Cerebellar nuclear complex (tissue), 1 donor: Measurements from ENCODE around the gene RTCB.
"Not testable (repeated sequence)": the region's sequence is repeated elsewhere in the genome, so short reads cannot be mapped to it uniquely, and the experiment has no call there.

Experiments
- DNase-seq, 2 experiments: peaks; one replicate each; lab custom pipeline; 2025; lab: John Stamatoyannopoulos, UW

Gene RTCB

DNA sequence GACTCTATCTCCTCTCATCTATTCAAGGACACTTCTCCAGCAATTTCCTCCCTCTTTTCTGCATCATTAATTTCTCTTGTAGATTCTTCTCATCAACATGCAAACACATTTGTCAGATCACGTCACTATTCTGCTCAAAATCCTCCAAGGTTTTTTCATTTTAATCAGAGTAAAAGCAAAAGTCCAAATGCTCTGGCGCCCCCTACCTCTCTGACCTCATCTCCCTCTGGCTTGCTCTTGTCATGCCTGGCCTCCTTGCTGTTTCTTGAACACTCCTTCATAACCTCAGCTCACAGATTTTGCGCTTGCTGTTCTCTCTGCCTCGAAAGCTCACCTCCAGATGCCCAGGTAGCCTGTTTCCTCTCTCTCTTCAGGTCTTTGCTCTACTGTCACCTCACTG, 22.4 kb downstream of the RTCB start:
- no peak for DNase-seq

DNA sequence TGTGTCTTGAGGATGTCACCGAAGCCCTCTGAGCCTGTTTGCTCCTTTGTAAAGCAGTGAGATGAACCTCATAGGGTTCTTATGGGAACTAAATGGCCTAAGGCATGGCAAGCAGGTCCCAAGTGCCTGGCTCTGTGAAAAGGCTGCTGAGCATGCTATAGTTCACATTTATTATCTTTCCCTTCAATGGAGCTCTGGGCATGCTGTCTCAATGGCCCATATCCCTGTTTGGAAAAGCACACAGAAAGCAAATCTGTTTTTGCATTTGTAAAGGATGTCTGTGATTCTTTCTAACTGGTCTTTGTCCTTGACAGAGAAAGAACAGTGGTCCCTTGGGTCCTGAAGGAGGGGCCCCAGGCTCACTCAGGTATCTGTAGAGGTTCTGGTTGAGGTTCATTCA, 26.4 kb downstream of the RTCB start:
- DNase-seq = no peak

DNA sequence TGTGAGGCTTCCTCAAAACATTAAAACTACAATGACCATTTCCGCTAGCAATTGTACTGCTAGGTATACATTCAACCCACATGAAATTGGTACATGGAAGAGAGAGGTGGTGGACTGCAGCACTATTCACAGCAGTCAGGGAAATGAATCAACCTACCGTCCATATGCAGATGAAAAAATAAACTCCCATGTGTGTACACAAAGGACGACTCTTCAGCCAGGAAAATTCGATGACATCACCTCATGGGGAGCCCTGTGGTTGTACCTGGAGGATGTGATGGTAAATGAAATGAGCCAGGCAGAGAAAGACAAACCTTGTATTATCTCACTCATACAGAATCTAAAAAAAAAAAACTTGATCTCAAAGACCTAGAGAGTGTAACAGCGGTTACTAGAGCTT, 31.1 kb downstream of the RTCB start:
- no peak for DNase-seq

DNA sequence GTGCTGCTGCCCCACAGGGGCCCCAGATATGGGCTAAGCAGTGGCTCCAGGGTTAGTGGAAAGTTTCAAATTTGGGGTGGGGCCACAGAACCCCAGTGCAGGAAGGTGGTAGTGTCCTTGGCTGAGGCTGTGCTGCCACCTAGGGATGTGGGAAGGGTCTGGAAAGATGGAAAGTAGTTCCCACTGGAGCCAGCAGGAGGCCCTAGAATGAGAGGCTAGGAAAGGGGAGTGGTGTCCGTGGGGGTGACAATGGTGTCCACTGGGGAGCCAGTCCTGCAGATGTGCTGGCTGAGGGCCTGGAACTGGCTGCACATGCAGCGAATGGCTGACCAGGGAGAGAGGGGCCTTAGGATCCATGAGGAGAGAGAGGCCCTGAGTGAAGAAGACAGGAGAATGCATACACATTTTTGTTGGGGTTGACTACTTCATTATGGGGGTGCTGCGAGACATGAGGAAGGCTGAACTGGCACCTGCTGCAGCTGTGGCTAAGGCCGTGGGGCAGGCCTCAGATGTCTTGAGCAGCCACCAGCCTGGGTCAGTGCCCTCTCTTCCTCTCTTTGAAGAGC, 33.3 kb downstream of the RTCB start:
- no peak for DNase-seq

DNA sequence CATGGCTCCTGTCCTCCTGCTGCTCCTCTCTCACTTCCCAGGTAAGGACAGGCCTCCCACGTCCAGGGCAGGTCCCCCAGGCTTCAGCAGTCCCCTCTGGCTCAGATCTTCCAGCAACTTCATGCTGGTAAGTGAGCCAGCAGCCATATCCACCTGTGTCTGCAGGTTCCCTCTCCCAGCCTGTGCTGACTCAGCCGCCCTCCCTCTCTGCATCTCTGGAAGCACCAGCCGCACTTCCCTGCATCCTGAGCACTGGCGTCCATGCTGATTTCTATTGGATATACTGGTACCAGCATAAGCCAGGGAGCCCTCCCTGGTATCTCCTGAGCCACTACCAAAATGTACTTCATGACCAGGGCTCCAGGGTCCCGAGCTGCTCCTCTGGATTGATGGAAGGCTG, 35.4 kb downstream of the RTCB start:
- no peak for DNase-seq

DNA sequence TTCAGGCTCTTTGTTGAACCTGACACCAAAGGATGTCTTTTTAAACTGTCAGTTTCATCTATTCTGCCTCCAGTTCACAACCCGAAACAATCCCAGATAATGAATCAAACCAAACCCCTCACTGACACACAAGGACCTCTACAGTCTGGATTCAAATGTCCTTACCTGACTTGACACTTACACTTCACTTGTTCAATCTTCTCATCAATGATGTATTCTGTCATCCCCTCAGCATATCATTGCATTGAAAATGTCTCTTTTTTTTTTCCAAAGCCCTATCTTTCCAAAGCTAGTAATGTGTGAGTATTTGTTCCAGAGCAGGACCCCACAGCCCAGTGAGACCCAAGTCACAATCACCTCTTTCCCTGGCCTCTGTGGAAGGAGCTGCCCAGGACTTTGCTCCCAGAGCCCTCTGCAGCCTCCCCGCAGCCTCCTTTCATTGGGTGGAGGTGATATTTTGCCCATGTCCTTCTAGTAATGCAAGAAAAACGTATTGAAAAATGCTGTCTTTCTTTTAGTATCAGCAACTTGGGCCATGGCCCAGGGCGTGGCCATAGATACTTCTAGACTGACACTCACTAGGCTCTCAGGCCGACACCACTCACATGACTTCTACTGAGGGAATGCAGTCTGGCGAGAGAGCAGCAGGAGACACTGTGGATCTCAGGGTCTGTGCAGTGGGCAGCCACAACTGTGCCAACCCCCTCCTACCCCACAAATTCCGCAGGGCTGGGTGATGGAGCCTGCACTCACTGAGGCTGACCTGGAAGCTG, 36.2 kb downstream of the RTCB start:
- no peak for DNase-seq

DNA sequence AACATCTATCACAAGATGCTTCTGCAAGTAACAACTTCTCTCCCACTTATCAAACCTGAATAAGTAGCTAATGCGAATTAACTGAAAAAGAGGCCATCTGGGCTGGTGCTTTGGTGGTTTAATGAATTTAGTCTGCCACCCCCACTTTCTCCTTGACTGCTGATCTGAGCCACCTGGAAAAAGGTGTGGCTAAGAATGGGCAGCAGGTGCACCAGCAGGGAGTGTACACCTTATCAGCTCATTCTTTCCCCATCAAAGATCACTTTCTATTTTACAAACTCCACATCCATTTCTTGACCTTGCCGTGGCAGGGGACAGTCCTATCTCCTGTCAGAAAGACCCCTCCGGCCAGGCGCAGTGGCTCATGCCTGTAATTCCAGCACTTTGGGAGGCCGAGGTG, 47.8 kb downstream of the RTCB start:
- no peak for DNase-seq

DNA sequence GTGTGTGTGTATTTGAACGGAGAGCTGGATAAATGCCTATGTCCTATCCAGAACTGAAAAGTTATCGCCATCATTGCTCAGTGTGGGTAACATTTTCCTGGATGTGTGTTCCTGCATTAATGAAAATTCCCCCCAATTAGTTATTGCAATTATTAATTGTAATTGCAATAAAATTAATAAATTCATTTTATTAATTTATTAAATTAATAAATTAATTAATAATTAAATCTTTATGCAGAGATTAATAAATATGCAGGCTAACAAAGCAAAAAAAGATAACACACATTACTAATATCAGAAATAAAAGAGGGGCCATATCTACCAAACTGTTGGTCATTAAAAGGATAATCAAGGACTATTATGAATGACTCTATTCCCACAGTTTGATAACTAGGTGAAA, 50.8 kb downstream of the RTCB start:
- no peak for DNase-seq

DNA sequence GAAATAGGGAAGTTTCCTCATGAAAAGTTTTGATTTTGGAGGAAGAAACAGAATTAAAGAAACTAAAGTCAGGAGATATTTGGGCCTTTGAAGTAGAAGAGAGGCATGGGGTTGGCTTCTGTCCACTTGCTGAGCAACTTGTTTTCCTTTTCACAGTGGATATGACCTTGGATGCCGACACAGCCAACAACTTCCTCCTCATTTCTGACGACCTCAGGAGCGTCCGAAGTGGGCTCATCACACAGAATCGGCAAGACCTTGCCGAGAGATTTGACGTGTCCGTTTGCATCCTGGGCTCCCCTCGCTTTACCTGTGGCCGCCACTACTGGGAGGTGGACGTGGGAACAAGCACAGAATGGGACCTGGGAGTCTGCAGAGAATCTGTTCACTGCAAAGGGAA, 52.0 kb downstream of the RTCB start:
- not testable (repeated sequence) for DNase-seq

DNA sequence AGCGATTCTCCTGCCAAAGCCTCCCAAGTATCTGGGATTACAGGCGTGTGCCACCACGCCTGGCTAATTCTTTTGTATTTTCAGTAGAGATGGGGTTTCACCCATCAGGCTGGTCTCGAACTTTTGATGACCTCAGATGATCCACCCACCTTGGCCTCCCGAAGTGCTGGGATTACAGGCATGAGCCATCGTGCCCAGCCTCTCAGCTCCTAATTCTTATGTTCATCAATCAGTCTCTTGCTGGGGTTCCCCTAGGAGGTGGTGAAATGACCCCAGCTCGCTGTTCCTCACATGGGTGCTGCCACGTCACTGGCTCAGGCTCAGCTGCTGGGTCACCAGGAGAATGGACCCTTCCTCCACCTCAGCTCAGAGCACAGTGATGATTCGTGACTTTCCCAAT, 54.5 kb downstream of the RTCB start, which contains the start of gene RFPL3:
Gene RFPL3 (plus strand): TSS at position 301 of the 400 bp plus-strand sequence. CDS start 205 bp downstream, outside the sequence.
- not testable (repeated sequence) for DNase-seq

DNA sequence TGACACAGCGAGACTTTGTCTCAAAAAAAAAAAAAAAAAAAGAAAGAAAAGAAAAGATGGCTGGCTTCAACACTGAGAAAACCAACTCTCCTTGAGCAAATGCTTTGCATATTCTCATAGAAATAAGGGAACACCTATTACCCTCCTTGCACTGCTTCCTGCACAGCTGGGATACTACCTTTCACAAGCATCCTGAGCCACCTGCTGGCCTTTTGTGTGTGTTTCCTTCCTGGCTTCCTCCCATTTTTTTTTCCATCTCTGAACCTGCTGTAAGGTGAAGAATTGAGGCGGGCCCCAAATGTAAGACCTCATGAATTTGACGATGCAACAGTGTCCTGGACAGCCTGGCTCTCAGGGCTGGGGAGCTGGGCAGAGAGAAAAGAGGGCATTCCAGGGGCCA, 56.3 kb downstream of the RTCB start:
- DNase-seq = no peak

DNA sequence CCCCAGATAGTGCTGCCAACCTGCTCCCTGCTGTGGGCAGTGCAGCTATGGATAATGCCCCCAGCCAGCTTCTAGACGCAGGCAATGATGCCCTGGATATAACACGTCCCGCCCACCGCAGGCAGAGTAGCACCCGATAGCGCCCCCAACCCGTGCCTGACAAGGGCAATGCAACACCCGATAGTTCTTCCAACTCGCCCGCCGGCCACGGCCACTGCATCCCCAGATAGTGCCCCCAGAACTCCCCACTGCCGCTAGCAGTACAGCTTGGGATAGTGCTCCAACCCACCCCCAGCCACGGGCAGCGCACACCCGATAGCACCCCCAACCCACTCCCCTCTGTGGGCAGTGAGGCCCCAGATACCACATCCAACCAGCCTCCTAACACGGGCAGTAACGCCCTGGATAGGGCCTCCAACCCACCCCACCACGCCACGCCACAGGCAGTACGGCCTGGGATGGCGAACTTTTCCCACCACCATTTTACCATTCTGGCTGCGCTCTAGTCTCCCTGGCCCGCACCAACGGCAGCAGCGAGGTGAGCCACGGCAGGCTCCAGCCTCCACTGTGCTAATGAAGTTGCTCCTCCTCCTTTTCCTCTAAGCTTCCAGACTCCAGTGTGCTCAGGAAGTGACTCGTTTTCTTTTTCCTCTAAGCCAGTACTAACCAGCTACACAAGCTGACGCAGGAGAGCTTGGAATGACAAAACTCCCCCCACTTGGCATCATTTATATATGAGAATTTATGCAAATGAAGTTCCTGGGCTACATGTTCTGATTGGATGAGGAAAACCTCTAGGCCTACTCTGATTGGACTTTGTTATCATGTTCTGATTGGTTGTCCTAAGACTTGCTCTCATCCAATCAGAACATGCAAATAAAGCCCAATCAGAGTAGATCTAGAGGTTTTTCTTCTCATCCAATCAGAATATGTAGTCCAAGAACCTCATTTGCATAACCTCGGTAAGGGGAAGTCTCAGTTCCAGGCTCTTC, 57.4 kb downstream of the RTCB start:
- no peak for DNase-seq

DNA sequence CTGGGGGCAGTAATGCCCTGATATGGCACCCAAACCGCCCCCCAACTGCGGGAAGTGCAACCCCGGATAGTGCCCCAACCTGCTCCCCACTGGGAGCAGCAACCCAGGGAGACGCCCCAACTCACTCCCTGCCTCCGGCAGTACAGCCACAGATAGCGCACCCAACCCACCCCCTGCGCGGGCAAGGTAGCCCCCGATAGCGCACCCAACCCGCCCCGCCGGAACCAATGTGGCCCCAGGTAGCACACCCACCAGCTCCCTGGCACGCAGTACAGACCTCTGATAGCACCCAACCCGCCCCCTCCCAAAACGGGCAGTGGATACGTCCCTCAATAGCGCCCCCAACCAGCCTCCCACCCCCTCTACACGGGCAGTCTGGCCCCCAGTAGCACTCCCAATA, 58.2 kb downstream of the RTCB start:
- no peak for DNase-seq

DNA sequence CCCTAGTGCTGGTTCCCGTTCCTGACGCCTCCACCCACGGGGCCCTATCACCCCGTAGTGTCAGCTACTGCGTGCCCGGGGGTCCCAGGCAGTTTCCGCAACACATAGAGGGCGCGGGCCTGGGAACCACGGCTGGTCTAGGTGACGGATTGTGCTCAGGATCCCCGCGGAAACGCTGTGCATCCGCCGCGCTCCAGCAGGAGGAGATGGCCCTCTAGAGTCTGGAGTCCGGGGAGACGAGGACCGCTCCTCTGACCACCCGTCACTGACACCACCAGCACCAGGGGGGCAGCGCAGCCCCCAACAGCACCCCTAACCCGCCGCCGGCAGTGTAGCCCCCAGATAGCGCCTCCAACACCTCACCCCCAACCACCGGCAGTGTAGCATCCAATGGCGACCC, 58.8 kb downstream of the RTCB start:
- no peak for DNase-seq

DNA sequence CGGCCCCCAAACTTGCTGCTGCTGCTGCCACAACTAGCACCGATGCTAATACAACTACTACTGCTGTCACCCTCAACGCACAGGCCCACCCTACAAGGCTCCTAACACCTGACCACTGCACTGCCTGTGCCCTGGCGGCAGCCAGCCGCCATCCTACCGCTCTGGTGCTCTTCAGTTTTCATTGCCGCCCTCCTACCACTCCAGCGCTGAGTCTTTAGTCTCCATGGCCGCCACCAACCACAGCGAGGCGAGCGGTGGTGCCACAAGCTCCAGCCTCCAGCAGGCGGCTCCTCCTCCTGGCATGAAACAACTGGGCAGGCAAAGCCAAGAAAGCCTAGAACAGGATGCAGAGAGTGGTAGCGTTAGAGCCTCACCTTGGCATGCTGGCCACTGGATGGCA, 59.4 kb downstream of the RTCB start:
- no peak for DNase-seq

DNA sequence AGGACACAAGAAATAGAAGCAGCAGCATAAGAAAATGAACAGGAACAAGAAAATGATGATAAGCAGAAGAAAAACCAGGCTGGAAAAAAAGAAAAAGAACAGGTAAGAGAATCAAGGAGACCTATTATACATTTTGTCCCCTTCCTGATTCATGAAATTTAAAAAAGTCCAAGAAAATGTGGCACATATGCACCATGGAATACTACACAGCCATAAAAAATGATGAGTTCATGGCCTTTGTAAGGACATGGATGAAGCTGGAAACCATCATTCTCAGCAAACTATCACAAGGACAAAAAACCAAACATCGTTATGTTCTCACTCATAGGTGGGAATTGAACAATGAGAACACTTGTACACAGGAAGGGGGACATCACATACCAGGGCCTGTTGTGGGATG, 60.2 kb downstream of the RTCB start:
- not testable (repeated sequence) for DNase-seq

DNA sequence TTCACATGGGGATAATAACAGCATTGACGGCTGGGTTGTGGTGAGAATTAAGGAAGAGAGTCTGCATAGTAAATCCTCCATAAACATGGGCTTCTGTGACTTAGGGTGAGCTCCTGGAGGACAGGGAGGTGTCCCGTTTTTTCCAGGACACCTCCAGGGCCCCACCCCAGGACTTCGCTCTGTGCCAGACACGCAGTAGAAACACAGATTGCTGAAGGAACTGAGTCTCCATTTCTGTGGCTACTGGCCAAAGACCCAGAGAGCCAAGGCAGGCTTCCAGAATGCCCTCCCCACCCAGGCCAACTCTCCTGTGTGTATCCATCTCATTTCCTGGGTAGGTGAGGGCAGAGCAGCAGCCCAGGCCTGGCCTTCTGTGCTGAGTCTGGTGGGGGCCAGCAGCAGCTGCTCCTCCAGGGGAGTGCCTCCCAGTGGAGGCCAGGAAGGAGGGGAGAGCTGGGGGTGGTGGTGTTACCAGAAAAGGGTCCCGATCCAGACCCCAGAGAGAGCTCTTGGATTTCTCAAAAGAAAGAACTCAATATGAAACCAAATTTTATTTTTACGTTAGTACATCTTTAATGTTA, 63.9 kb downstream of the RTCB start:
- no peak for DNase-seq

DNA sequence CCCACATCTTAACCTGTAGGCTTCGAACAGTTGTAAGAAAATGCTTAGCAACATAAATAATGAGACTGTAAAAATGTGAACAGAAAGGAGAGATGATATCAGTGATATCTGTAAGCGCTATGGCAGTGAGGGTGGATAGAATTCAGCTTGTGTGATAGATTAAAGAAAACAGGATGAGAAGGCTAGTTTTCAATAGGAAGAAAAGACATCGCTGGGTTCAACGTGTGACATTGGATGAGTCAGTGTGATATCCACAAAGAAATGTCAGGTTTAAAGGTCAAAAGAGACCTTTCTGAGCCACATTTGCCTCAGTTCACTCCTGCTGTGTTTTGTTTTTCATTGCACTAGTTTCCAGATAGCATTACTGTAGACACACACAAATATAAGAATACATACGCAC, 68.1 kb downstream of the RTCB start:
- no peak for DNase-seq

DNA sequence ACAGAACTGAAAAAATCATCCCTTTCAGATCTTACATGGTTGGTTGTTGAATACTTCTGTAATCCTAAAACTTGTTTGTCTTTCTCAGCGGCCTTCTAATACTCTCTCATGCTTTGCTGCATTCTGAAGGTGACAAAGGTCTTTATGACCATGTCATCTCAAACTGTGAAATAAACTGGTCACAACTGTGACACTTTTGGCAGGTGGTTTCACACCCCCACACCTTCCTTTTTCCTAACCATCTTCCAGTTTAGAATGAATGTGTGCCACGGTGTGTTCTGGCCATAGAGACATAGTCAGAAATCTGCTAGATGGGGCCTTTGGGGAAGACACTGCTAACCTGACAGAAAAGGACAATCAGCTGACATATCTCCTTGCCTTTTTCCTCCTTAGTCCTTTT, 69.1 kb downstream of the RTCB start:
- no peak for DNase-seq

DNA sequence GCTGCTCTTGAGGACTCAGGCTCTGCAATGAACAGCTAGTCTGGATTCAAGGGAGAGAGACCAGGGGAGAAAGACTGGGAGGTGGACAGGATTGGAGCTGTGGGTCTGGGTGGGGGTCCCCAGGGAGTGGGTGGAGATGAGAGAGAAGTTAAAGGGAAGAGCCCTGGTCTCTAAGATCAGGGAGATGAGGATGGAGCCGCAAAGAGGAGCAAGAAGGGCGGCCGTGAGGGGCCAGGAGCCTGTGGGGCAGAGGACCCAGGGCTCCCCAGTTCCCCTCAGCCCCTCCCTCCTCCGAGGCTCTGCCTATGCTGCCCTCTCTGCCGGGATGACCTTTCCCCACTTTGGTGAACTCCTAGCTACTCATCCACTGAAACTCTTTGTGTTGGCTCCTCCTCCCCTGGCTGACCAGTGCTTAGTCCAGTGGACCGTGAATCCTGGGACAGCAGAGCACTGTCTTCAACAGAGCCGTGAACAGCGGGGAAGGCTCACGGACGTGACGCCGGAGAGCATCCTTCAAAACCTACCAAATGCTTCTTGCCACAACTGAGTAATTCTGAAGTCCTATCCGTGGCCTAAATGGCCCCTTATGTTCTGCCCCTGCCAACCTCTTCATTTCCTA, 70.8 kb downstream of the RTCB start:
- DNase-seq = no peak

DNA sequence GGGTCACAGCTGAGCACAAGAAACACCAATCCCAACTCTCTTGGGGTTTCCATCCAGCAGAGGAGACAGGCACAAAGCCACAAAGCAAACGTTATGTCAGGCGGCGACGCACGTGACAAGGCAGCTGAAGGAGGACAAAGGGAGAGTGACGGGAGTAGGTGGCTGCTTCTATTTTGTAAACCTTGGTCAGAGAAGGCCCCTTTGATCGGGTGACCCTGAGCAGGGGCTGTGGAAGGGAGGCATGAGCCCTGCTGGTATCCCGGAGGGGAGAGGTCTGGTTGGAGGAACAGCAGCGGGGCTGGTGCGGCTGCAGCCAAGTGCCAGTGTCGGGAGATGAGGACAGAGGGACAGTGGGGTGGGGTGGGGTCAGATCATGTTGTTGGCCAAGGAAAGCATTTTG, 71.6 kb downstream of the RTCB start:
- DNase-seq = no peak
